IMR-90 (cell line): Measurements from ENCODE around the gene ROBO1. TPM values are rescaled to one million over a fixed set of nuclear protein-coding genes. Genes with fewer than 3 reads are reported as not detected.
A peak's percentile ranks its signal among the peaks of the same experiment; 100 is the strongest.

Source experiments
- ATAC-seq: fragments of 200-7000 bp; cut with Tn5 transposase; 2 replicates; pipeline ENCODE4 v1.9.1; 2020; ENCODE audit warnings: low read depth, mild to moderate bottlenecking, moderate library complexity
- BruUV-seq: library from RNA; stranded (reverse); fragments of 400-500 nt; replicated peaks from 2 replicates; lab custom pipeline; 2021; lab: Mats Ljungman, UMichigan
- CTCF ChIA-PET: fragments of 300-600 bp; formaldehyde crosslinking; extraction: SDS; loops from one replicate; lab custom pipeline; 2021; ENCODE audit warnings: antibody characterized with exemption; lab: Yijun Ruan, JAX
- POLR2A ChIA-PET: fragments of 300-600 bp; sonication (Branson Sonifier 250); formaldehyde crosslinking; loops from one replicate; lab custom pipeline; 2022; ENCODE audit warnings: antibody characterized with exemption; ENCODE audit not compliant: unreplicated experiment; lab: Charles Lee
- DNase-seq: peaks from one replicate; pipeline ENCODE4 v3.0.0; 2013
- H2AFZ ChIP-seq: replicated peaks from 2 replicates; pipeline ENCODE3; 2013; ENCODE audit warnings: low read length, mild to moderate bottlenecking; ENCODE audit not compliant: poor library complexity
- H2AK5ac ChIP-seq: 2 replicates; pipeline ENCODE4 v1.6.1; 2013; ENCODE audit warnings: low read depth, low read length, inconsistent platforms
- H2AK9ac ChIP-seq: replicated peaks from 2 replicates; pipeline ENCODE3; 2013; ENCODE audit warnings: mild to moderate bottlenecking, low read depth, low read length, moderate library complexity; ENCODE audit not compliant: poor library complexity
- H2BK120ac ChIP-seq: 2 replicates; pipeline ENCODE4 v1.6.1; 2013; ENCODE audit warnings: low read depth, low read length, inconsistent platforms
- H2BK15ac ChIP-seq: 3 replicates; pipeline ENCODE4 v1.6.1; 2013; ENCODE audit warnings: low read depth, low read length, inconsistent platforms
- H2BK20ac ChIP-seq: 2 replicates; pipeline ENCODE4 v1.6.1; 2013; ENCODE audit warnings: low read depth, mild to moderate bottlenecking, inconsistent platforms, low read length, moderate library complexity
- H2BK5ac ChIP-seq: 2 replicates; pipeline ENCODE4 v1.6.1; 2013; ENCODE audit warnings: mild to moderate bottlenecking, low read depth, low read length, inconsistent platforms; ENCODE audit not compliant: poor library complexity, severe bottlenecking
- H3K14ac ChIP-seq: replicated peaks from 2 replicates; pipeline ENCODE4 v1.6.1; 2013; ENCODE audit warnings: low read depth, low read length, inconsistent platforms
- H3K18ac ChIP-seq: 2 replicates; pipeline ENCODE4 v1.6.1; 2013; ENCODE audit warnings: low read depth, low read length, control low read depth
- H3K23ac ChIP-seq: 2 replicates; pipeline ENCODE4 v1.6.1; 2013; ENCODE audit warnings: low read depth, low read length, inconsistent platforms
- H3K27ac ChIP-seq: 2 replicates; pipeline ENCODE4 v1.5.1; 2013; ENCODE audit warnings: mild to moderate bottlenecking, control low read depth, low read length; ENCODE audit not compliant: insufficient read depth
- H3K27me3 ChIP-seq: 2 replicates; pipeline ENCODE4 v1.6.1; 2013; ENCODE audit warnings: low read length; ENCODE audit not compliant: control insufficient read depth, insufficient read depth
- H3K36me3 ChIP-seq: 2 replicates; pipeline ENCODE4 v1.6.1; 2013; ENCODE audit warnings: low read length, mixed read lengths; ENCODE audit not compliant: control insufficient read depth, insufficient read depth
- H3K4ac ChIP-seq: 2 replicates; pipeline ENCODE4 v1.6.1; 2013; ENCODE audit warnings: low read depth, low read length, inconsistent platforms
- H3K4me1 ChIP-seq: 2 replicates; pipeline ENCODE4 v1.6.1; 2013; ENCODE audit warnings: low read length, mixed read lengths; ENCODE audit not compliant: control insufficient read depth, insufficient read depth
- H3K4me2 ChIP-seq: 2 replicates; pipeline ENCODE4 v1.6.1; 2013; ENCODE audit warnings: low read depth, mild to moderate bottlenecking, control low read depth, low read length, moderate library complexity
- H3K4me3 ChIP-seq: 2 replicates; pipeline ENCODE4 v1.5.1; 2013; ENCODE audit warnings: low read depth, mild to moderate bottlenecking, control low read depth, low read length, moderate library complexity; ENCODE audit not compliant: insufficient read depth
- H3K56ac ChIP-seq: 2 replicates; pipeline ENCODE4 v1.6.1; 2013; ENCODE audit warnings: low read length, inconsistent platforms; ENCODE audit not compliant: insufficient read depth; ENCODE audit errors: extremely low read depth
- H3K79me1 ChIP-seq, 2 experiments: 2 replicates each; pipeline ENCODE4 v1.6.1; 2013; ENCODE audit warnings: low read length in 2 of 2, inconsistent platforms in 1 of 2, low read depth in 1 of 2
- H3K9ac ChIP-seq: 2 replicates; pipeline ENCODE4 v1.6.1; 2013; ENCODE audit warnings: low read depth, low read length, control low read depth
- H3K9me1 ChIP-seq: 2 replicates; pipeline ENCODE4 v1.6.1; 2013; ENCODE audit warnings: low read length, inconsistent platforms; ENCODE audit not compliant: insufficient read depth
- H3K9me3 ChIP-seq: 2 replicates; pipeline ENCODE4 v1.6.1; 2013; ENCODE audit warnings: low read length; ENCODE audit not compliant: control insufficient read depth, insufficient read depth
- H4K20me1 ChIP-seq: 2 replicates; pipeline ENCODE4 v1.6.1; 2013; ENCODE audit warnings: low read length, inconsistent platforms; ENCODE audit not compliant: insufficient read depth
- H4K5ac ChIP-seq: 2 replicates; pipeline ENCODE4 v1.6.1; 2013; ENCODE audit warnings: mild to moderate bottlenecking, low read depth, low read length, control low read depth
- H4K8ac ChIP-seq, 2 experiments: 2 replicates each; pipeline ENCODE4 v1.6.1; 2013; ENCODE audit warnings: low read depth in 2 of 2, low read length in 2 of 2, control low read depth in 1 of 2, inconsistent platforms in 1 of 2
- H4K91ac ChIP-seq: 2 replicates; pipeline ENCODE4 v1.6.1; 2013; ENCODE audit warnings: low read depth, low read length, inconsistent platforms; ENCODE audit not compliant: insufficient read depth
- CHD1 ChIP-seq: IDR thresholded peaks from 2 replicates; pipeline ENCODE4 v1.6.1; 2012; ENCODE audit warnings: low read depth, low read length, improper control_type of control experiment
- MAFK ChIP-seq: IDR thresholded peaks from 2 replicates; pipeline ENCODE4 v1.6.1; 2012; ENCODE audit warnings: low read depth, low read length, improper control_type of control experiment
- NFE2L2 ChIP-seq: fragments of 150-350 bp; IDR thresholded peaks from 2 replicates; pipeline ENCODE4 v1.6.1; 2016; ENCODE audit warnings: low read depth, mild to moderate bottlenecking, low read length
- POLR2A ChIP-seq: IDR thresholded peaks from 2 replicates; pipeline ENCODE4 v1.6.1; 2012; ENCODE audit warnings: mild to moderate bottlenecking, low read depth, low read length
- RCOR1 ChIP-seq: IDR thresholded peaks from 2 replicates; pipeline ENCODE4 v1.6.1; 2012; ENCODE audit warnings: mild to moderate bottlenecking, low read length, improper control_type of control experiment; ENCODE audit not compliant: insufficient replicate concordance
- RFX5 ChIP-seq: IDR thresholded peaks from 2 replicates; pipeline ENCODE4 v1.8.0; 2012; ENCODE audit warnings: low read depth, mild to moderate bottlenecking, low read length, moderate library complexity
- WGBS, 2 experiments: methylation state at CpG; one replicate each; pipeline versions ENCODE4 v1.1.5 to v1.1.7; 2013; ENCODE audit warnings: missing lambda C conversion rate in 2 of 2; ENCODE audit not compliant: insufficient read length in 1 of 2; ENCODE audit errors: extremely low coverage in 2 of 2; 5-methylcytosine and 5-hydroxymethylcytosine counted together
- dilution Hi-C: fragments of 300-500 bp; cut with HindIII; formaldehyde crosslinking; loops from one replicate; pipeline ENCODE4 v1.14.3; 2018; ENCODE audit warnings: low sequenced_read_pairs; ENCODE audit not compliant: unreplicated experiment
- in situ Hi-C: fragments of 300-500 bp; cut with MboI; formaldehyde crosslinking; loops from 3 replicates; pipeline ENCODE4 v1.14.3; 2019; ENCODE audit warnings: low sequenced_read_pairs, inconsistent platforms, mixed read lengths
- intact Hi-C: fragments of 100-400 bp; cut with micrococcal nuclease; formaldehyde crosslinking; loops from 2 replicates; pipeline ENCODE4 v1.10.0; 2022
- polyA plus RNA-seq, 3 experiments: library from polyadenylated mRNA; depleted of rRNA; stranded (reverse); fragments of >200 nt; gene quantifications; 2 replicates each; pipeline ENCODE4 v1.2.3, GENCODE V29; 2012; ENCODE audit warnings: low replicate concordance in 1 of 3
- total RNA-seq: library from RNA; depleted of rRNA; stranded (reverse); fragments of >200 nt; gene quantifications from 2 replicates; pipeline ENCODE4 v1.2.3, GENCODE V29; 2012

ROBO1 gene
- total and polyA plus RNA-seq, 2 of the 4 experiments (the other 2 are of a cell fraction) = 24.1 to 53.9 TPM

- Histone ChIP-seq H3K56ac (no peak overlapping the region), H2BK120ac (no peak overlapping the region), H2BK5ac (no peak overlapping the region), H2AK9ac (no peak overlapping the region), H3K27me3 (no peaks in the 10 kb centered on the region), H4K20me1 (no peaks in the 10 kb centered on the region), H3K9me1 (no peaks in the 10 kb centered on the region; the same call in 1 of the 2 replicates), H3K4me2 (no peak overlapping the region), H3K9me3 (no peaks in the 10 kb centered on the region), H3K4ac (no peak overlapping the region), H3K14ac (no peak overlapping the region), H2BK20ac (peak overlapping the region; percentile 6; the same call in 1 of the 2 replicates), H3K4me1 (no peaks in the 10 kb centered on the region; the same call in 1 of the 2 replicates), H4K8ac (no peak overlapping the region), H2BK15ac (no peak overlapping the region), H3K9ac (no peak overlapping the region), H4K5ac (no peak overlapping the region), H3K79me1 (no peaks in the 10 kb centered on the region), H2AFZ (no peak overlapping the region), H3K18ac (no peak overlapping the region), H3K27ac (no peak overlapping the region), H3K36me3 (no peaks in the 10 kb centered on the region), H2AK5ac (no peak overlapping the region), H4K91ac (no peak overlapping the region), H3K4me3 (no peak overlapping the region), H3K23ac (no peak overlapping the region)
- intact Hi-C loops (no loop called here), in situ Hi-C loops (no loop called here), dilution Hi-C loops (no loop called here)
- TF ChIP-seq NFE2L2 = no peak
- no peak for TF ChIP-seq RCOR1
- TF ChIP-seq RFX5 = no peak
- no peak for TF ChIP-seq MAFK
- no peak for TF ChIP-seq CHD1
- TF ChIP-seq POLR2A = no peak
- POLR2A ChIA-PET = no interaction called here
- peak; percentile 24 for DNase-seq
- peak; percentile 72 for ATAC-seq
- CTCF ChIA-PET = interaction anchor here (1.4 kb wide), 1 partner anchor 25 kb away, joined by 3 read pairs; no protein-coding TSS in a partner anchor
- no TSS peak for BruUV-seq
- no CpG with 5 or more reads among the region's 3 CpGs for WGBS, 2 experiments
These were observed 656.3 kb downstream of the ROBO1 start for GRCh38 chr3:79111375-79112052.
